DMS 273 (cell line): ENCODE measurements around the gene PFKM.

Experiments used
- DNase-seq: peaks from one replicate; lab custom pipeline; 2025; ENCODE audit not compliant: unreplicated experiment; lab: John Stamatoyannopoulos, UW

Gene PFKM

GRCh38 chr12:48184549-48184922 lies 65.4 kb downstream of the PFKM start:
- DNase-seq = no peak

- peak; percentile 8 for DNase-seq
Observed at GRCh38 chr12:48185181-48185919, 66.2 kb downstream of the PFKM start.

GRCh38 chr12:48187916-48188695 lies 68.9 kb downstream of the PFKM start:
- no peak for DNase-seq

- DNase-seq = peak; percentile 76
Observed at GRCh38 chr12:48189331-48190125, 70.4 kb downstream of the PFKM start.

- no peak for DNase-seq
Observed at GRCh38 chr12:48191096-48191495, 71.9 kb downstream of the PFKM start.

GRCh38 chr12:48192861-48193260 lies 73.7 kb downstream of the PFKM start:
- DNase-seq = no peak

- no peak for DNase-seq
Observed at GRCh38 chr12:48193623-48194022, 74.5 kb downstream of the PFKM start.

GRCh38 chr12:48194799-48195201 lies 75.6 kb downstream of the PFKM start:
- no peak for DNase-seq
